Astrocyte of the cerebellum (primary cell): ENCODE results near the gene ESRRB.

Source experiments
- DNase-seq: peaks from one replicate; pipeline ENCODE4 v3.0.0-alpha.2; 2011; ENCODE audit warnings: low read depth
- H3K4me3 ChIP-seq: 2 replicates; pipeline ENCODE4 v1.5.1; 2011; ENCODE audit warnings: mild to moderate bottlenecking, low read depth, low read length, moderate library complexity
- CTCF ChIP-seq: IDR thresholded peaks from 2 replicates; pipeline ENCODE4 v1.5.1; 2012; ENCODE audit warnings: low read length, low read depth, moderate library complexity, mild to moderate bottlenecking; ENCODE audit errors: missing control alignments
- in situ Hi-C: cut with HindIII; loops from 2 replicates; pipeline ENCODE4 v1.10.0; 2017; ENCODE audit warnings: low sequenced_read_pairs

ESRRB gene

GRCh38 chr14:76490111-76490510 lies 114.2 kb downstream of the ESRRB start:
- H3K4me3 ChIP-seq, result no peak overlapping the region
- TF ChIP-seq CTCF, result no peak
- no peak for DNase-seq
- in situ Hi-C loops, result no loop called here

GRCh38 chr14:76490735-76491134 lies 114.8 kb downstream of the ESRRB start:
- no peak for DNase-seq
- H3K4me3 ChIP-seq, result no peak overlapping the region
- in situ Hi-C loops, result no loop called here
- TF ChIP-seq CTCF, result no peak

- DNase-seq, result no peak
- in situ Hi-C loops, result no loop called here
- no peak for TF ChIP-seq CTCF
- H3K4me3 ChIP-seq, result no peak overlapping the region
These were observed 115.4 kb downstream of the ESRRB start for GRCh38 chr14:76491172-76491930.

- no peak for TF ChIP-seq CTCF
- no peak overlapping the region for H3K4me3 ChIP-seq
- DNase-seq, result no peak
- in situ Hi-C loops, result no loop called here
These were observed 120.0 kb downstream of the ESRRB start for GRCh38 chr14:76495983-76496382.

GRCh38 chr14:76496595-76496994 lies 120.7 kb downstream of the ESRRB start:
- DNase-seq, result no peak
- no peak overlapping the region for H3K4me3 ChIP-seq
- TF ChIP-seq CTCF, result no peak
- in situ Hi-C loops, result no loop called here

- H3K4me3 ChIP-seq, result no peak overlapping the region
- DNase-seq, result no peak
- no peak for TF ChIP-seq CTCF
- in situ Hi-C loops, result no loop called here
These were observed 121.9 kb downstream of the ESRRB start for GRCh38 chr14:76497550-76498462.
